ENCODE data around the gene TBL3.

Gene TBL3

DNA sequence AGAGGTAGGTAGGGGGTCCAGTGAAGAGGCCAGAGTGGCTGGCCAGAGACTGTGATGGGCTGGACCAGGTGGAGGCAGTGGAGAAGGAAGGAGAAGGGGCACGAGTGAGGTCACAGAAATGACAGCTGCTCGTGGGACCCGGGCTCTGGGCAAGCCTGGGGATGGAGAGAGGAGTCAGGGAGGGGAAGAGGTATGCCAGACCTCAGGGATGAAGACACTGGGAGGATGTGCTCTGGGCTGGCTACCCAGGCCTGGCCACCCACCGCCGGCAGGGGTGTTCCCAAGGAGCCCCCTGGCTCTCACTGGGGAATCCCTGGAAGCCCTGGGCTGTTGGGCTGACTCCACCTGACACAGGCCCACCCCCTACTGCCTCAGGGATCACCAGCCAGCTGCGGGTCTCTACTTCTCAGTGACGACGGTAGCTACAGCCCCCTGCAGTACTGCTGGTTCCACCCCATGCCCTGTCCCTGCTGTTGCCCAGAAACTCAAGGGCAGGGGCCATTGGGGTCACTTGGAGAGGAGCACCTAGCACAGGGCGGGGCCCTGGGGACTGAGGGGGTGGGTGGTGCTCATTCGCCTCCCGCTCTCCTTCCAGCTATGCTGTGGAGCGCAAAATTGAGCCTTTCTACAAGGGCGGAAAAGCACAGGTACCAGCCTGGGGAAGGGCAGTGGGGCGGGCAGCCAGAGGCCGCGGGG lies 1.8 kb downstream of the TBL3 start:
- Histone ChIP-seq H3K9ac (ENCODE audit: low read depth, low read length) (no peak overlapping the region), H3K27me3 (ENCODE audit: insufficient read depth, low read length) (peaks cover 1% of the 10 kb centered on the region; the same call in 1 of the 2 replicates), H3K4me3 (ENCODE audit: low read length) (no peak overlapping the region), H3K36me3 (ENCODE audit: insufficient read depth, low read depth, low read length) (peaks cover 36% of the 10 kb centered on the region), H3K4me1 (ENCODE audit: insufficient read depth, low read length) (no peaks in the 10 kb centered on the region; the same call in 1 of the 2 replicates), H3K27ac (ENCODE audit: low read length) (no peak overlapping the region), H3K9me3 (ENCODE audit: insufficient read depth, low read depth, low read length) (no peaks in the 10 kb centered on the region)

DNA sequence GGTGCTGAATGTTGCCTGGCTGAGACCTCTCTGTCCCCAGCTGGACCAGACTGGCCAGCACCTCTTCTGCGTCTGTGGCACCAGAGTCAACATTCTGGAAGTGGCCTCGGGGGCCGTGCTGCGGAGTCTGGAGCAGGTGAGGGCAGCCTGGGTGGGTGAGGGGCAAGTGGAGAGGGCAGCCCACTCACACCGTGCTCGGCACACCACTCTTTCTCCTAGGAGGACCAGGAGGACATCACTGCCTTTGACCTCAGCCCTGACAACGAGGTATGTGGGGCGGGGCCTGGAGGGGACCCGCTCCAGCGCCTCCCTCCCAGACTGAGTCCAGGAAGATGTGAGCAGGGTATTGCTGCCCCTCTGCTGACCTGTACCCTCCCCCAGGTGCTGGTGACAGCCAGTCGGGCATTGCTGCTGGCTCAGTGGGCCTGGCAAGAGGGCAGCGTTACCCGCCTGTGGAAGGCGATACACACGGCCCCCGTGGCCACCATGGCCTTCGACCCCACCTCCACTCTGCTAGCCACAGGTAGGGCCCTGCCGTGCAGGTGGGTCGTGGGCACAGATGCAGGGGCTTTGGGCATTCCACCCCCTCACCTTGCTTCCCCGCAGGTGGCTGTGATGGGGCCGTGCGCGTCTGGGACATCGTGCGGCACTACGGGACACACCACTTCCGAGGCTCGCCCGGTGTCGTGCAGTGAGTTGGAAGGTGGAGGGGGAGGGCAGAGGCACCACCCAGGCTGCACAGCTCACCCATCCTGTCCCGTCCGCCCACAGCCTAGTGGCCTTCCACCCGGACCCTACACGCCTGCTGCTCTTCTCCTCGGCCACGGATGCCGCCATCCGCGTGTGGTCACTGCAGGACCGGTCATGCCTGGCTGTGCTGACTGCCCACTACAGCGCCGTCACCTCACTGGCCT lies 2.6 kb downstream of the TBL3 start:
- Histone ChIP-seq H3K36me3 (ENCODE audit: insufficient read depth, low read depth, low read length) (peaks cover 36% of the 10 kb centered on the region), H3K27ac (ENCODE audit: low read length) (no peak overlapping the region), H3K27me3 (ENCODE audit: insufficient read depth, low read length) (peaks cover 9% of the 10 kb centered on the region), H3K9ac (ENCODE audit: low read depth, low read length) (no peak overlapping the region), H3K4me1 (ENCODE audit: insufficient read depth, low read length) (no peaks in the 10 kb centered on the region; the same call in 1 of the 2 replicates), H3K9me3 (ENCODE audit: insufficient read depth, low read depth, low read length) (no peaks in the 10 kb centered on the region), H3K4me3 (ENCODE audit: low read length) (no peak overlapping the region)

DNA sequence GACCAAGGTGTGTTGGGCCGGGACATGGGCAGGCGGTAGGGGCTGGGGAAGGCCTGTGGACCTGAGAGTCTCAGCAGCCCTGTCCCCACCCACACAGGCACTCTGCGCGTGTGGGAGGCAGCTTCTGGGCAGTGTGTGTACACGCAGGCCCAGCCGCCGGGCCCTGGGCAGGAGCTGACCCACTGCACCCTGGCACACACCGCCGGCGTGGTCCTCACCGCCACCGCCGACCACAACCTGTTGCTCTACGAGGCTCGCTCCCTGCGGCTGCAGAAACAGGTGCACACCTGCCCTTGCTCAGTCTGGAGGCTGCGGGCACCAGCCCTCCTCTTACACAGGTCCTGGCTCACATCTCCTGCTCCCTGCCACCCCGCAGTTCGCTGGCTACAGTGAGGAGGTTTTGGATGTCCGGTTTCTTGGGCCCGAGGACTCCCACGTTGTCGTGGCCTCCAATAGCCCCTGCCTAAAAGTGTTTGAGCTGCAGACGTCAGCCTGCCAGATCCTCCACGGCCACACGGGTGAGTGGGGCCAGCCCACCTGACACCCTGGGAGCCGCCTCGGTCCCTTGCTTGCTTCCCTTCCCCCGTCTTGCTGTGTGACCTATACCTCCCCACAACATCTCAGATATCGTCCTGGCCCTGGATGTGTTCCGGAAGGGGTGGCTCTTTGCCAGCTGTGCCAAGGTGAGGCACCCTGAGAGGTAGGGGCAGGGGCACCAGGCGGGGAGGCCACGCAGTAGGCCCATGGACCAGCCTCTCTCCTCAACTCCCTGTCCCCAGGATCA lies 3.8 kb downstream of the TBL3 start:
- Histone ChIP-seq H3K27me3 (ENCODE audit: insufficient read depth, low read length) (peaks cover 22% of the 10 kb centered on the region), H3K4me1 (ENCODE audit: insufficient read depth, low read length) (no peaks in the 10 kb centered on the region; the same call in 1 of the 2 replicates), H3K27ac (ENCODE audit: low read length) (no peak overlapping the region), H3K9ac (ENCODE audit: low read depth, low read length) (no peak overlapping the region), H3K36me3 (ENCODE audit: insufficient read depth, low read depth, low read length) (peaks cover 36% of the 10 kb centered on the region), H3K4me3 (ENCODE audit: low read length) (no peak overlapping the region), H3K9me3 (ENCODE audit: insufficient read depth, low read depth, low read length) (no peaks in the 10 kb centered on the region)

DNA sequence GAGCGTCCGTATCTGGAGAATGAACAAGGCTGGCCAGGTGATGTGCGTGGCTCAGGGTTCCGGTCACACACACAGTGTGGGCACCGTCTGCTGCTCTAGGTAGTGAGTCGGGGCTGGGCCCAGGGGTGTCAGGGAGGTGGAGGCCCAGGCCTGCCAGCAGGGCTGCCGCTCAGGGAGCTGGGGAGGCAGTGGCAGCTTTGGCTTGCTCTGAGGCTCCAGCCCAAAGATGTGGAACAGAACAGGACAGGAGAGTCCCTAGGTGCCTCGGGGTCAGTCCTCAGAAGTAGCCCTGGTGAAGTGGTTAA lies 4.3 kb downstream of the TBL3 start:
- H3K36me3 ChIP-seq (ENCODE audit: insufficient read depth, low read depth, low read length): peaks cover 36% of the 10 kb centered on the region
- no peak overlapping the region for H3K27ac ChIP-seq (ENCODE audit: low read length)
- H3K9me3 ChIP-seq (ENCODE audit: insufficient read depth, low read depth, low read length): no peaks in the 10 kb centered on the region
- H3K27me3 ChIP-seq (ENCODE audit: insufficient read depth, low read length): peaks cover 27% of the 10 kb centered on the region
- H3K4me3 ChIP-seq (ENCODE audit: low read length): no peak overlapping the region
- peaks cover under 1% of the 10 kb centered on the region; the same call in 1 of the 2 replicates for H3K4me1 ChIP-seq (ENCODE audit: insufficient read depth, low read length)
- no peak overlapping the region for H3K9ac ChIP-seq (ENCODE audit: low read depth, low read length)

GRCh38 chr16:1976951-1977874 lies 5.4 kb downstream of the TBL3 start:
- Histone ChIP-seq H3K9ac (ENCODE audit: low read depth, low read length) (no peak overlapping the region), H3K4me1 (ENCODE audit: insufficient read depth, low read length) (peaks cover 5% of the 10 kb centered on the region; the same call in 1 of the 2 replicates), H3K27me3 (ENCODE audit: insufficient read depth, low read length) (peaks cover 37% of the 10 kb centered on the region), H3K9me3 (ENCODE audit: insufficient read depth, low read depth, low read length) (no peaks in the 10 kb centered on the region), H3K4me3 (ENCODE audit: low read length) (no peak overlapping the region), H3K36me3 (ENCODE audit: insufficient read depth, low read depth, low read length) (peaks cover 36% of the 10 kb centered on the region), H3K27ac (ENCODE audit: low read length) (no peak overlapping the region)

GRCh38 chr16:1977875-1978268 lies 6.0 kb downstream of the TBL3 start:
- Histone ChIP-seq H3K4me1 (ENCODE audit: insufficient read depth, low read length) (peaks cover 5% of the 10 kb centered on the region; the same call in 1 of the 2 replicates), H3K27ac (ENCODE audit: low read length) (no peak overlapping the region), H3K4me3 (ENCODE audit: low read length) (no peak overlapping the region), H3K36me3 (ENCODE audit: insufficient read depth, low read depth, low read length) (peaks cover 36% of the 10 kb centered on the region), H3K9ac (ENCODE audit: low read depth, low read length) (no peak overlapping the region), H3K27me3 (ENCODE audit: insufficient read depth, low read length) (peaks cover 44% of the 10 kb centered on the region), H3K9me3 (ENCODE audit: insufficient read depth, low read depth, low read length) (no peaks in the 10 kb centered on the region)

DNA sequence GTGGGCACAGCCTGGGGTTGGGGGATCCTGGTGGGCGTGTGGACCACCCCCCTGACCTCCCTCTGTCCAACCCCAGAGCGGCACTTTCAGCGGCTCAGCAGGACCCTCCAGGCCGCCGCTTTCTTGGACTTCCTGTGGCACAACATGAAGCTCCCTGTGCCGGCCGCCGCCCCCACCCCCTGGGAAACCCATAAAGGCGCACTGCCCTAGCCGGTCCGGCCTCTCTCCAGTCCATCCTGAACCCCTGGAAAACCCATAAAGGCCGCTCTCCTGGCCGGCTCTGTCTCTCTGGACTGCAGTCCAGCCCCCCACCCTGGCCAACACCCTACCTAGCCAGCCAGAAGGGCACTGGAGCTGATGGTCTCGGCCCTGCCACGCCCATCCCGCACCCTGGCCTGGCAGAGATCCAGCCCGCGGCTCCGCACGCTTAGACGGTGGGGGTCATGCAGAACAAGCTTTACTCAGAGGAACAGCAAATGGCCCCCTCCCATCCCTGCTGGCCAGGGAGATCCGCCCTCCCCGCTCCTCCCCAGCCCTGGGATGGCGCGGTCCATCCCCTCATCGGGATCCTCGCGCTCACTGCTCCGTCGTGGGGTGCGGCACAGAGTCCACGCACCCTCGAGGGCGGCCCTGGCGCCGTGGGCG lies 6.7 kb downstream of the TBL3 start:
- Histone ChIP-seq H3K4me3 (ENCODE audit: low read length) (peak overlapping the region; percentile 56; the same call in 1 of the 2 replicates), H3K9ac (ENCODE audit: low read depth, low read length) (no peak overlapping the region; the same call in 1 of the 2 replicates), H3K36me3 (ENCODE audit: insufficient read depth, low read depth, low read length) (peaks cover 36% of the 10 kb centered on the region), H3K4me1 (ENCODE audit: insufficient read depth, low read length) (peaks cover 5% of the 10 kb centered on the region; the same call in 1 of the 2 replicates), H3K27ac (ENCODE audit: low read length) (no peak overlapping the region), H3K9me3 (ENCODE audit: insufficient read depth, low read depth, low read length) (no peaks in the 10 kb centered on the region), H3K27me3 (ENCODE audit: insufficient read depth, low read length) (peaks cover 49% of the 10 kb centered on the region)

DNA sequence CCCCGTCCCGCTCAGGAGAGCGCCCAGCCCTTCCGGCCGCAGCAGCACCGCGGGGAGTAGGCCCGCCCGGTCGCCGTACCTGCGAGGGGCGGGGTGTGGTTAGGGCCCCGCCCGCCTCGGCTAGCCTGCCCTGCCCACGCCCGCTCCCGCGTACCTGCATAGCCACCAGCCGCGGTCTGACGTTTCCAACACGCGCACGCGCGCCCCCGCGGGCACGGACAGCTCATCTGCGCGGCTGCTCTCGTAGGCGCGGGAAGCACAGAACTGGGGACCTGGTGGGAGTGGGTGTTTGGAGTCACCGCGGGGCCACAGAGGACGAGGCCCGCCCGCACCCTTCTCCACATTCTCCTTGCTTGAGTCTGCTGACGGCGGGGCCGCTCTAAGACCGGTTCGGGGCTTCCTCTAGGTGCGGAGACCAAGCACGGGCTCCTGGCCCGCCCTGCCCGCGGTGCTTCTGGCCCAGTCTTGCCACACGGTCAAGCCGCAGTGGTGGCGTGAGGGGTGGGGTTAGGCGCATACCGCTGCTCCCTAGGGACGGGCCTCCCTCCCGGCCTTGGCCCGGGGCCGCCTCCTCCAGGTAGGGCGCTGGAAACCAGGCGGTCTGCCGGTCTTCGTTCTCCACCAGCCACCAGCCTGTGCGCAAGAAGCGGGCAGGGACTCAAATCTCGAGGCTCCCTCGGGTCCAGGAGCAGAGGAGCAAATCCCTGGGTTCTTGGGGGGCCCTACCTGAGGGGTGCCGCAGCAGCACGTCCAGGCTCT lies 7.6 kb downstream of the TBL3 start:
- peak overlapping the region; percentile 61 for H3K9ac ChIP-seq (ENCODE audit: low read depth, low read length)
- peaks cover 49% of the 10 kb centered on the region for H3K27me3 ChIP-seq (ENCODE audit: insufficient read depth, low read length)
- H3K4me1 ChIP-seq (ENCODE audit: insufficient read depth, low read length): peaks cover 5% of the 10 kb centered on the region; the same call in 1 of the 2 replicates
- peaks cover 33% of the 10 kb centered on the region for H3K36me3 ChIP-seq (ENCODE audit: insufficient read depth, low read depth, low read length)
- peak overlapping the region; percentile 56; the same call in 1 of the 2 replicates for H3K4me3 ChIP-seq (ENCODE audit: low read length)
- no peak overlapping the region for H3K27ac ChIP-seq (ENCODE audit: low read length)
- no peaks in the 10 kb centered on the region for H3K9me3 ChIP-seq (ENCODE audit: insufficient read depth, low read depth, low read length)

DNA sequence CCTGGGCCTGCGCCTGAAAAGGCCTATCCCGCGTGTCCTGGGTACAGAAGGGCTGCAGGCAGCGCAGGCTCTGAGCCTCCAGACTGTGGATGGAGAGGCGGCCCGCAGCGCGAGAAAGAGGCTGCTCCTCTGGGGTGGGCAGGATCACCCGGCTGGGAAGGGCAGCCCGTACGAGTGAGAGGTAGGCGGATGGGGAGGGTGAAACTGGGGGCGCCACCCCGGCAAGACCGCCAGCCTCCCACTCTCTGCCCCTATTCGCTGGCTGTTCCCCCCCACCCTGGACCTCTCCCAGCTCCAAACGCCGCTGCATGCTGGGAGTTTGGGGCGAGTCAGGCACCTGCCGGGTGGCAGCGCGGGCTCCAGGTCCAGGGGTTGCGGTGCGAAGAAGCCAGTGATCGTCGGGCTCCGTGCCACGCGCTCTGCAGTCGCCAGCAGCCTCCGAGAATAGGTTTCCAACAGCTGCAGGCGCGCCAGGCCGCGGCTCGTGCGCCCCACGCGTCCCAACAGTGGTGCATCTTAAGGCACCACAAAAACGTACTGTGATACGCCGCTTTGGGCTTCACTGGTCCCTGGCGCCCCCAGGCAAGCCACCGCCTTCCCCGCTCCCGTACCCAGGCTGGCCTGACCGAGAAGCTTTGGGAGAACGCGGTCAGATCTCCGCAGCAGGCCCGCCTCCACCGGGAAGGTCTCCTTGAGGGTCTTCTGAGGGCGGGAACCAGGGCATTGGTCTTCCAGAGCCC lies 8.3 kb downstream of the TBL3 start:
- Histone ChIP-seq H3K9me3 (ENCODE audit: insufficient read depth, low read depth, low read length) (no peaks in the 10 kb centered on the region), H3K27ac (ENCODE audit: low read length) (no peak overlapping the region), H3K4me1 (ENCODE audit: insufficient read depth, low read length) (peaks cover 9% of the 10 kb centered on the region; the same call in 1 of the 2 replicates), H3K9ac (ENCODE audit: low read depth, low read length) (peak overlapping the region; percentile 61; the same call in 1 of the 2 replicates), H3K4me3 (ENCODE audit: low read length) (peak overlapping the region; percentile 56; the same call in 1 of the 2 replicates), H3K36me3 (ENCODE audit: insufficient read depth, low read depth, low read length) (peaks cover 28% of the 10 kb centered on the region), H3K27me3 (ENCODE audit: insufficient read depth, low read length) (peaks cover 49% of the 10 kb centered on the region)

Data from iPS-20b (cell line).